Fibroblast of the aortic adventitia (primary cell): ENCODE results near the gene DLD. TPM values are rescaled to one million over a fixed set of nuclear protein-coding genes. Genes with fewer than 3 reads are reported as not detected.

Experiments
- DNase-seq: peaks from one replicate; pipeline ENCODE4 v3.0.0-alpha.2; 2010; ENCODE audit warnings: low read depth
- H3K4me3 ChIP-seq: 2 replicates; pipeline ENCODE4 v1.5.1; 2011; ENCODE audit warnings: low read depth, mild to moderate bottlenecking, control low read depth, low read length, moderate library complexity
- CTCF ChIP-seq: IDR thresholded peaks from 2 replicates; pipeline ENCODE4 v1.5.1; 2011; ENCODE audit warnings: mild to moderate bottlenecking, low read length, control low read depth, inconsistent platforms; ENCODE audit not compliant: insufficient read depth
- total RNA-seq: library from RNA; depleted of rRNA; stranded (reverse); fragments of >200 nt; gene quantifications from 2 replicates; pipeline ENCODE4 v1.2.3, GENCODE V29; 2012; ENCODE audit warnings: low replicate concordance

DLD gene
- total RNA-seq, 1 donor: 71.9 TPM

- DNase-seq: no peak
- TF ChIP-seq CTCF: no peak
- H3K4me3 ChIP-seq: no peak overlapping the region
These were observed 77.5 kb downstream of the DLD start for GRCh38 chr7:107968449-107968848.

DNA sequence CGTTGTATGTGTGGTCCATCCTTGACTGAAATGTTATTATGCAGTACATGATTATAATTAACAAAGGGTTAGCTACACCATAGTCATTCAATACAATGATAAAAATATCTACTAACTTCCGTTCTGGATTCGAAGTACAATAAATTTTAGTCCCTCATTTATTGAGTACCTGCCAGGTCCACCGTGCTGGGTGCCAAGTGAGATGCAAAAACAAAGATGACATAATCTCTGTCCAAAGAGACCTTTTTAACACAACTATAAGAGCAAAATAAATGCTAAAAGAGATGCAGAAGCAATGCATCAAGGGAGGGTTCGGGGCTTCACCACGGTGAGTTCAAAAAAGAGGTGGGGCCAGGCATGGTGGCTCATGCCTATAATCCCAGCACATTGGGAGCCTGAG, 78.9 kb downstream of the DLD start:
- DNase-seq: no peak
- H3K4me3 ChIP-seq: no peak overlapping the region
- no peak for TF ChIP-seq CTCF

Other genes with a start within 250 kb of the DLD start
- 0.65 and 1.8 TPM in 2 replicates for gene SLC26A4, start 230.4 kb upstream of the DLD start, total RNA-seq
- 32.0 and 32.6 TPM in 2 replicates for gene CBLL1, start 147.0 kb upstream of the DLD start, total RNA-seq
- not detected in 2 replicates for gene SLC26A3, start 88.0 kb upstream of the DLD start, total RNA-seq
- 332 and 467 TPM in 2 replicates for gene LAMB1, start 112.0 kb downstream of the DLD start, total RNA-seq
- gene LAMB4, start 239.2 kb downstream of the DLD start, total RNA-seq: 0.08 and 0.45 TPM in 2 replicates